B cell (primary cell): Measurements from ENCODE around the gene PNPLA6. TPM values are rescaled to one million over a fixed set of nuclear protein-coding genes. Genes with fewer than 3 reads are reported as not detected.

Experiments
- ATAC-seq: fragments of 200-7000 bp; cut with Tn5 transposase; one replicate; pipeline ENCODE4 v1.10.0; 2021; ENCODE audit warnings: low read depth, mild to moderate bottlenecking, moderate number of reproducible peaks, moderate library complexity
- CTCF ChIA-PET: fragments of 350-600 bp; sonication (Branson Sonifier 250); formaldehyde crosslinking; loops from one replicate; lab custom pipeline; 2021; ENCODE audit warnings: antibody characterized with exemption, inconsistent platforms; lab: Charles Lee
- POLR2A ChIA-PET: fragments of 350-600 bp; sonication (Branson Sonifier 250); formaldehyde crosslinking; loops from one replicate; lab custom pipeline; 2021; ENCODE audit warnings: antibody characterized with exemption; lab: Charles Lee
- DNase-seq: peaks from one replicate; pipeline ENCODE4 v3.0.0; 2013
- H2AFZ ChIP-seq: 2 replicates; pipeline ENCODE4 v1.6.1; 2012; ENCODE audit warnings: mild to moderate bottlenecking, low read depth, low read length; ENCODE audit not compliant: insufficient read depth, poor library complexity, severe bottlenecking
- H3K27ac ChIP-seq, 2 donors: 1 replicate in 1 of 2; 2 replicates in 1 of 2; pipeline ENCODE4 v1.5.1; 2012 to 2013; ENCODE audit warnings: low read length in 2 of 2, mild to moderate bottlenecking in 2 of 2, moderate library complexity in 1 of 2
- H3K27me3 ChIP-seq, 4 experiments: fragments of 200-600 bp in 1 of 4; sonication (generic) in 1 of 4; replicated peaks in 1 of 4; 1 replicate in 2 of 4; 2 replicates in 2 of 4; pipeline versions ENCODE4 v1.6.1 to v1.7.0; 2013 to 2016; ENCODE audit warnings: low read length in 3 of 4, mild to moderate bottlenecking in 2 of 4, mixed read lengths in 1 of 4, moderate library complexity in 1 of 4; ENCODE audit not compliant: insufficient read depth in 4 of 4, control insufficient read depth in 3 of 4; ENCODE audit errors: control extremely low read depth in 1 of 4
- H3K36me3 ChIP-seq, 2 experiments: replicated peaks in 1 of 2; 1 replicate in 1 of 2; 2 replicates in 1 of 2; pipeline versions ENCODE4 v1.6.1 to v1.7.1; 2013; ENCODE audit warnings: low read length in 1 of 2; ENCODE audit not compliant: insufficient read depth in 2 of 2, control insufficient read depth in 1 of 2; ENCODE audit errors: control extremely low read depth in 1 of 2, extremely low read depth in 1 of 2
- H3K4me1 ChIP-seq, 2 donors: fragments of 200-600 bp in 1 of 2; sonication (generic) in 1 of 2; 1 replicate in 1 of 2; 2 replicates in 1 of 2; pipeline versions ENCODE4 v1.5.1 to v1.6.1; 2013 to 2017; ENCODE audit warnings: low read length in 2 of 2; ENCODE audit not compliant: control insufficient read depth in 2 of 2, insufficient read depth in 2 of 2
- H3K4me2 ChIP-seq: replicated peaks from 2 replicates; pipeline ENCODE3; 2012; ENCODE audit warnings: mild to moderate bottlenecking, low read depth, low read length; ENCODE audit not compliant: poor library complexity, severe bottlenecking
- H3K4me3 ChIP-seq, 5 experiments: fragments of 200-600 bp in 1 of 5; sonication (generic) in 1 of 5; 1 replicate in 3 of 5; 2 replicates in 2 of 5; pipeline versions ENCODE4 v1.5.1 to v1.7.0; 2011 to 2016; ENCODE audit warnings: low read length in 4 of 5, mild to moderate bottlenecking in 4 of 5, low read depth in 2 of 5, control low read depth in 1 of 5, moderate library complexity in 1 of 5; ENCODE audit not compliant: insufficient read depth in 1 of 5; ENCODE audit errors: control extremely low read depth in 1 of 5, extremely low read depth in 1 of 5
- H3K79me2 ChIP-seq: fragments of 200-600 bp; sonication (generic); one replicate; pipeline ENCODE4 v1.6.0; 2016; ENCODE audit warnings: low read length; ENCODE audit not compliant: control insufficient read depth, insufficient read depth
- H3K9ac ChIP-seq: fragments of 200-600 bp; sonication (generic); 2 replicates; pipeline ENCODE4 v1.6.1; 2017; ENCODE audit warnings: mild to moderate bottlenecking, low read length, moderate library complexity
- H3K9me3 ChIP-seq, 3 donors: one replicate each; pipeline versions ENCODE4 v1.6.1 to v1.7.1; 2013; ENCODE audit warnings: low read length in 2 of 3; ENCODE audit not compliant: control insufficient read depth in 2 of 3, insufficient read depth in 1 of 3; ENCODE audit errors: control extremely low read depth in 1 of 3
- H4K20me1 ChIP-seq: 2 replicates; pipeline ENCODE4 v1.6.0; 2012; ENCODE audit warnings: mild to moderate bottlenecking, low read length; ENCODE audit not compliant: insufficient read depth, control insufficient read depth, poor library complexity, severe bottlenecking
- H3K27ac Mint-ChIP-seq: one replicate; pipeline ENCODE4 v1.8.0; 2021; ENCODE audit warnings: mixed read lengths
- H3K27me3 Mint-ChIP-seq: one replicate; pipeline ENCODE4 v1.8.0; 2021; ENCODE audit warnings: mixed read lengths
- H3K4me1 Mint-ChIP-seq: one replicate; pipeline ENCODE4 v1.8.0; 2021; ENCODE audit warnings: mixed read lengths
- H3K4me3 Mint-ChIP-seq: one replicate; pipeline ENCODE4 v1.8.0; 2021; ENCODE audit warnings: mixed read lengths
- H3K9me3 Mint-ChIP-seq: one replicate; pipeline ENCODE4 v1.8.0; 2022; ENCODE audit warnings: mixed read lengths; ENCODE audit not compliant: insufficient read depth
- CTCF ChIP-seq: fragments of 200-600 bp; IDR thresholded peaks from one replicate; pipeline ENCODE4 v1.8.0; 2022; ENCODE audit warnings: antibody characterized with exemption, mild to moderate bottlenecking
- EZH2 ChIP-seq: IDR thresholded peaks from 2 replicates; pipeline ENCODE4 v1.6.1; 2012; ENCODE audit warnings: borderline replicate concordance, low read depth, mild to moderate bottlenecking, moderate library complexity, low read length; ENCODE audit not compliant: insufficient read depth, poor library complexity, severe bottlenecking
- WGBS: methylation state at CpG from one replicate; pipeline ENCODE4 v1.1.5; 2013; ENCODE audit warnings: missing lambda C conversion rate; ENCODE audit not compliant: insufficient coverage; 5-methylcytosine and 5-hydroxymethylcytosine counted together
- intact Hi-C: fragments of 100-400 bp; cut with micrococcal nuclease; formaldehyde crosslinking; loops from one replicate; pipeline ENCODE4 v1.10.0; 2022
- polyA plus RNA-seq: library from polyadenylated mRNA; depleted of rRNA; stranded (reverse); fragments of >200 nt; gene quantifications from 2 replicates; pipeline ENCODE4 v1.2.3, GENCODE V29; 2012
- total RNA-seq, 2 donors: library from RNA; stranded (reverse); fragments of 120-200 nt in 1 of 2; gene quantifications; 1 replicate in 1 of 2; 2 replicates in 1 of 2; pipeline versions ENCODE4 v1.2.3 to v1.2.4, GENCODE V29; 2013 to 2022

The PNPLA6 gene
- total and polyA plus RNA-seq, 2 donors (not counting 1 experiment from before 2014, with no cell fraction given), result 102 to 149 TPM

- Mint-ChIP-seq H3K9me3 (no peaks in the 10 kb centered on the region), H3K27me3 (no peaks in the 10 kb centered on the region), H3K27ac (peak overlapping the region; percentile 96), H3K4me3 (peak overlapping the region; percentile 97), H3K4me1 (peaks cover 21% of the 10 kb centered on the region)
- peak overlapping the region; percentile 36 to 96 (median 91) for H3K4me3 ChIP-seq
- ATAC-seq, result peak; percentile 44
- no peak for TF ChIP-seq CTCF
- TF ChIP-seq EZH2, result no peak
- peaks cover 10% of the 10 kb centered on the region for H3K79me2 ChIP-seq
- peaks cover 0 to 15% of the 10 kb centered on the region in 2 experiments for H3K36me3 ChIP-seq
- peak; percentile 87 for DNase-seq
- H2AFZ ChIP-seq, result peak overlapping the region; percentile 85
- peak overlapping the region; percentile 96 for H3K9ac ChIP-seq
- peak overlapping the region; percentile 99 for H3K4me2 ChIP-seq
- no peaks in the 10 kb centered on the region for H3K27me3 ChIP-seq
- H3K4me1 ChIP-seq, result peaks cover 10 to 34% of the 10 kb centered on the region in 2 donors
- under 1% methylated on average over 36 of the region's 41 CpGs for WGBS
- ChIA-PET CTCF (interaction anchor here (1.6 to 1.7 kb wide), 2 partner anchors 12 to 34 kb away, joined by 5 to 6 read pairs; partner anchors contain the start of gene MCOLN1), POLR2A (interaction anchor here (0.5 to 3.0 kb wide), 2 partner anchors 12 to 39 kb away, joined by 3 to 24 read pairs; partner anchors contain the start of gene MCOLN1)
- H3K27ac ChIP-seq, result peak overlapping the region; percentile 59 to 83
- intact Hi-C loops, result loop anchor here (1.0 to 2.0 kb wide), 3 partner anchors 12 to 95 kb away; partner anchors contain the start of genes MCOLN1, PET100, XAB2 and ZNF358
- H4K20me1 ChIP-seq, result no peaks in the 10 kb centered on the region
- H3K9me3 ChIP-seq, result no peaks in the 10 kb centered on the region
Measured at GRCh38 chr19:7533925-7534480, 1.5 kb upstream of the PNPLA6 start.
